Neuronal stem cell (in vitro differentiated cells): ENCODE results near the gene WDFY1.
"Not testable (repeated sequence)": the region's sequence is repeated elsewhere in the genome, so short reads cannot be mapped to it uniquely, and the experiment has no call there.

Source experiments
- DNase-seq: peaks from one replicate; pipeline ENCODE4 v3.0.0-alpha.2; 2013; ENCODE audit warnings: low spot score
- H2AFZ ChIP-seq: one replicate; pipeline ENCODE4 v1.6.1; 2013; ENCODE audit warnings: mild to moderate bottlenecking, low read length, inconsistent platforms
- H2AK5ac ChIP-seq: 2 replicates; pipeline ENCODE4 v1.6.1; 2013; ENCODE audit warnings: low read depth, mild to moderate bottlenecking, inconsistent platforms, low read length, moderate library complexity, mixed read lengths
- H2BK120ac ChIP-seq: 2 replicates; pipeline ENCODE4 v1.6.1; 2013; ENCODE audit warnings: low read depth, mild to moderate bottlenecking, inconsistent platforms, low read length, moderate library complexity, mixed read lengths
- H2BK12ac ChIP-seq: one replicate; pipeline ENCODE4 v1.6.1; 2013; ENCODE audit warnings: low read length, inconsistent platforms
- H2BK15ac ChIP-seq: 2 replicates; pipeline ENCODE4 v1.6.1; 2013; ENCODE audit warnings: mild to moderate bottlenecking, low read length, inconsistent platforms, mixed read lengths
- H2BK5ac ChIP-seq: one replicate; pipeline ENCODE4 v1.6.1; 2013; ENCODE audit warnings: inconsistent platforms, mild to moderate bottlenecking, low read length, moderate library complexity
- H3K14ac ChIP-seq: one replicate; pipeline ENCODE4 v1.6.1; 2013; ENCODE audit warnings: low read length, inconsistent platforms
- H3K18ac ChIP-seq: 2 replicates; pipeline ENCODE4 v1.6.1; 2013; ENCODE audit warnings: low read length, inconsistent platforms
- H3K23ac ChIP-seq: 2 replicates; pipeline ENCODE4 v1.6.1; 2013; ENCODE audit warnings: low read depth, mild to moderate bottlenecking, mixed read lengths, low read length, inconsistent platforms; ENCODE audit not compliant: poor library complexity
- H3K27ac ChIP-seq: replicated peaks from 3 replicates; pipeline ENCODE4 v1.5.1; 2013; ENCODE audit warnings: low read length, inconsistent platforms
- H3K27me3 ChIP-seq, 3 experiments: 2 replicates each; pipeline ENCODE4 v1.6.1; 2013; ENCODE audit warnings: low read length in 3 of 3, mild to moderate bottlenecking in 2 of 3, inconsistent platforms in 1 of 3, low read depth in 1 of 3, mixed read lengths in 1 of 3, moderate library complexity in 1 of 3; ENCODE audit not compliant: control insufficient read depth in 3 of 3, insufficient read depth in 3 of 3
- H3K36me3 ChIP-seq, 2 donors: replicated peaks in 1 of 2; 2 replicates each; pipeline ENCODE4 v1.6.1; 2013; ENCODE audit warnings: low read length in 2 of 2; ENCODE audit not compliant: control insufficient read depth in 2 of 2, insufficient read depth in 2 of 2
- H3K4ac ChIP-seq: 2 replicates; pipeline ENCODE4 v1.6.1; 2013; ENCODE audit warnings: inconsistent platforms, mild to moderate bottlenecking, low read length, moderate library complexity
- H3K4me1 ChIP-seq, 2 donors: 1 replicate in 1 of 2; 2 replicates in 1 of 2; pipeline ENCODE4 v1.6.1; 2013; ENCODE audit warnings: low read length in 2 of 2, low read depth in 1 of 2; ENCODE audit not compliant: control insufficient read depth in 2 of 2, insufficient read depth in 1 of 2
- H3K4me2 ChIP-seq: one replicate; pipeline ENCODE4 v1.6.1; 2013; ENCODE audit warnings: mild to moderate bottlenecking, low read length, inconsistent platforms; ENCODE audit not compliant: insufficient read depth, poor library complexity, severe bottlenecking
- H3K4me3 ChIP-seq, 2 donors: 2 replicates each; pipeline ENCODE4 v1.5.1; 2013; ENCODE audit warnings: low read length in 2 of 2, mild to moderate bottlenecking in 2 of 2, inconsistent platforms in 1 of 2, moderate library complexity in 1 of 2
- H3K79me1 ChIP-seq: one replicate; pipeline ENCODE4 v1.6.1; 2013; ENCODE audit warnings: low read depth, mild to moderate bottlenecking, inconsistent platforms, low read length, moderate library complexity
- H3K9ac ChIP-seq: one replicate; pipeline ENCODE4 v1.6.1; 2013; ENCODE audit warnings: mild to moderate bottlenecking, low read depth, low read length, inconsistent platforms; ENCODE audit not compliant: poor library complexity
- H3K9me3 ChIP-seq, 2 donors: replicated peaks in 1 of 2; 2 replicates each; pipeline versions ENCODE3 to v1.6.1; 2013; ENCODE audit warnings: low read length in 2 of 2, mild to moderate bottlenecking in 2 of 2, inconsistent platforms in 1 of 2, low read depth in 1 of 2, mixed read lengths in 1 of 2, moderate library complexity in 1 of 2; ENCODE audit not compliant: control insufficient read depth in 2 of 2, insufficient read depth in 1 of 2
- H4K8ac ChIP-seq: one replicate; pipeline ENCODE4 v1.6.1; 2013; ENCODE audit warnings: low read depth, mild to moderate bottlenecking, inconsistent platforms, low read length, moderate library complexity
- H4K91ac ChIP-seq: one replicate; pipeline ENCODE4 v1.6.1; 2013; ENCODE audit warnings: low read length, low read depth, mild to moderate bottlenecking, inconsistent platforms; ENCODE audit not compliant: poor library complexity
- WGBS, 2 donors: extraction: QIAGEN DNeasy Blood & Tissue Kit; methylation state at CpG; one replicate each; pipeline ENCODE4 v1.1.7; 2013; ENCODE audit warnings: missing lambda C conversion rate in 2 of 2, mixed read lengths in 1 of 2; ENCODE audit not compliant: insufficient read length in 2 of 2, insufficient replicate concordance in 1 of 2; ENCODE audit errors: extremely low coverage in 2 of 2; 5-methylcytosine and 5-hydroxymethylcytosine counted together

Gene WDFY1

GRCh38 chr2:223939438-223939837 lies 5.7 kb downstream of the WDFY1 start:
- DNase-seq = not testable (repeated sequence)

GRCh38 chr2:223937535-223937934 lies 7.6 kb downstream of the WDFY1 start:
- peaks cover 0 to 3% of the 10 kb centered on the region in 2 donors for H3K4me1 ChIP-seq
- no peak overlapping the region for H3K4me2 ChIP-seq
- H3K4me3 ChIP-seq = no peak overlapping the region
- H3K23ac ChIP-seq = no peak overlapping the region
- DNase-seq = no peak
- no peaks in the 10 kb centered on the region for H3K9me3 ChIP-seq
- H4K91ac ChIP-seq = no peak overlapping the region
- H2BK12ac ChIP-seq = no peak overlapping the region
- no peak overlapping the region for H3K27ac ChIP-seq
- H2BK5ac ChIP-seq = no peak overlapping the region
- H2AFZ ChIP-seq = no peak overlapping the region
- no peaks in the 10 kb centered on the region for H3K27me3 ChIP-seq
- H3K79me1 ChIP-seq = peaks cover 2% of the 10 kb centered on the region
- no peak overlapping the region for H3K4ac ChIP-seq
- H3K14ac ChIP-seq = no peak overlapping the region
- WGBS, 2 donors = no CpG with 5 or more reads among the region's 1 CpG
- H2BK15ac ChIP-seq = no peak overlapping the region
- H3K18ac ChIP-seq = no peak overlapping the region
- no peak overlapping the region for H2BK120ac ChIP-seq
- H3K36me3 ChIP-seq = peaks cover 0 to 6% of the 10 kb centered on the region in 2 donors
- H4K8ac ChIP-seq = no peak overlapping the region
- no peak overlapping the region for H2AK5ac ChIP-seq
- no peak overlapping the region for H3K9ac ChIP-seq

More at GRCh38 chr2:223939438-223939837, 5.7 kb downstream of the WDFY1 start:
- H3K14ac ChIP-seq, H2BK120ac ChIP-seq, H2BK15ac ChIP-seq, H3K4me2 ChIP-seq, H2BK12ac ChIP-seq, H3K4me3 ChIP-seq, H3K18ac ChIP-seq, H4K91ac ChIP-seq, H3K9me3 ChIP-seq, H2AK5ac ChIP-seq, H2BK5ac ChIP-seq, H3K27ac ChIP-seq, H3K79me1 ChIP-seq, H2AFZ ChIP-seq, H3K4ac ChIP-seq, H4K8ac ChIP-seq, H3K4me1 ChIP-seq, H3K27me3 ChIP-seq, H3K9ac ChIP-seq, H3K36me3 ChIP-seq, H3K23ac ChIP-seq: not testable (repeated sequence)
- no CpG with 5 or more reads among the region's 2 CpGs for WGBS, 2 donors

GRCh38 chr2:223936862-223937326 lies 8.2 kb downstream of the WDFY1 start:
- Histone ChIP-seq H3K4ac (no peak overlapping the region), H4K8ac (no peak overlapping the region), H3K4me2 (no peak overlapping the region), H3K18ac (no peak overlapping the region), H3K14ac (no peak overlapping the region), H2BK5ac (no peak overlapping the region), H3K79me1 (peaks cover 2% of the 10 kb centered on the region), H3K4me1 (peaks cover 0 to 3% of the 10 kb centered on the region in 2 donors), H2BK15ac (no peak overlapping the region), H2AFZ (no peak overlapping the region), H3K4me3 (no peak overlapping the region), H3K27ac (no peak overlapping the region), H3K36me3 (peaks cover 0 to 5% of the 10 kb centered on the region in 2 donors), H2BK120ac (no peak overlapping the region), H3K9ac (no peak overlapping the region), H2BK12ac (no peak overlapping the region), H3K27me3 (no peaks in the 10 kb centered on the region), H3K23ac (no peak overlapping the region), H4K91ac (no peak overlapping the region), H3K9me3 (no peaks in the 10 kb centered on the region), H2AK5ac (no peak overlapping the region)
- DNase-seq = no peak
- no CpG with 5 or more reads among the region's 5 CpGs for WGBS, 2 donors

GRCh38 chr2:223935459-223936125 lies 9.5 kb downstream of the WDFY1 start:
- peaks cover 2% of the 10 kb centered on the region for H3K79me1 ChIP-seq
- no peak overlapping the region for H3K4ac ChIP-seq
- H3K36me3 ChIP-seq = no peaks in the 10 kb centered on the region
- H3K27ac ChIP-seq = no peak overlapping the region
- no peak overlapping the region for H4K8ac ChIP-seq
- no peaks in the 10 kb centered on the region for H3K9me3 ChIP-seq
- no peak overlapping the region for H2BK5ac ChIP-seq
- no peak overlapping the region for H3K4me2 ChIP-seq
- no peak overlapping the region for H2AK5ac ChIP-seq
- no peak overlapping the region for H2BK15ac ChIP-seq
- H4K91ac ChIP-seq = no peak overlapping the region
- no peak overlapping the region for H3K9ac ChIP-seq
- H3K27me3 ChIP-seq = no peaks in the 10 kb centered on the region
- H2AFZ ChIP-seq = no peak overlapping the region
- H3K23ac ChIP-seq = no peak overlapping the region
- H3K14ac ChIP-seq = no peak overlapping the region
- peaks cover 0 to 6% of the 10 kb centered on the region in 2 donors for H3K4me1 ChIP-seq
- no peak for DNase-seq
- no peak overlapping the region for H2BK12ac ChIP-seq
- no peak overlapping the region for H2BK120ac ChIP-seq
- H3K18ac ChIP-seq = no peak overlapping the region
- no peak overlapping the region for H3K4me3 ChIP-seq
